Endothelial cell of umbilical vein (primary cell): ENCODE results near the gene CD58.

Experiments
- EZH2 ChIP-seq: IDR thresholded peaks from 2 replicates; pipeline ENCODE4 v1.6.1; 2012; ENCODE audit warnings: borderline replicate concordance, low read depth, mild to moderate bottlenecking, moderate library complexity, low read length, inconsistent platforms; ENCODE audit not compliant: severe bottlenecking
- FOS ChIP-seq: IDR thresholded peaks from 2 replicates; pipeline ENCODE4 v1.6.1; 2011; ENCODE audit warnings: mild to moderate bottlenecking, low read length, moderate library complexity, borderline replicate concordance; ENCODE audit not compliant: insufficient read depth
- MYC ChIP-seq: IDR thresholded peaks from one replicate; pipeline ENCODE4 v1.6.1; 2011; ENCODE audit warnings: mild to moderate bottlenecking, low read depth, low read length
- POLR2A ChIP-seq: IDR thresholded peaks from 2 replicates; pipeline ENCODE4 v1.6.1; 2012; ENCODE audit warnings: low read depth, mild to moderate bottlenecking, control low read depth, low read length
- POLR2AphosphoS5 ChIP-seq: IDR thresholded peaks from 2 replicates; pipeline ENCODE4 v1.6.1; 2012; ENCODE audit warnings: low read depth, mild to moderate bottlenecking, control low read depth, low read length, moderate library complexity; ENCODE audit not compliant: insufficient read depth
- TF ChIP-seq, protein P1 (sequence below), 2 donors: IDR thresholded peaks; 1 replicate in 1 of 2; 2 replicates in 1 of 2; pipeline ENCODE4 v1.5.1; 2011; ENCODE audit warnings: low read length in 2 of 2, mild to moderate bottlenecking in 2 of 2, moderate library complexity in 2 of 2, control low read depth in 1 of 2, inconsistent platforms in 1 of 2, low read depth in 1 of 2; ENCODE audit not compliant: insufficient read depth in 1 of 2; ENCODE audit errors: extremely low read depth in 1 of 2
- TF ChIP-seq, protein P2 (sequence below): IDR thresholded peaks from 2 replicates; pipeline ENCODE4 v1.6.1; 2011; ENCODE audit not compliant: insufficient read depth, insufficient read length

DNA sequence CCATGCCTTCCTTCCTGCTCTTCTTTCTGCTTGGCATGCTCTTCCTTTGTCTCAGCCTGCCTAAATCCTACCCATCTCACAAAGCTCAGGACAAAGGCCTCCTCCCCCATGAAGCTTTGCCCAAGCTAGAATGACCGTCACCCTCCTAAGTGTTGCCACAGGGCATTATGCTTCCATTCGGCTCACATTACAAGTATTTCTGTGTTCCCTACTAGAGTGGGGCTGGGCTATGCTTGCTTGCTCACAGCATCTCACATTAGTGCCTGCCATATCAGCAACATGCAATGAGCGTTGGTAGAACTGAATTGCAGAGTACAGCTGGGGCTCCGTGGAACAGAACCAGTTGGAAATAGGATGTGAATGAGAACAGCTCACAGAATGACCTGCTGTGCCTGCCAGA, 82.8 kb downstream of the CD58 start:
- TF ChIP-seq, protein P1, sequence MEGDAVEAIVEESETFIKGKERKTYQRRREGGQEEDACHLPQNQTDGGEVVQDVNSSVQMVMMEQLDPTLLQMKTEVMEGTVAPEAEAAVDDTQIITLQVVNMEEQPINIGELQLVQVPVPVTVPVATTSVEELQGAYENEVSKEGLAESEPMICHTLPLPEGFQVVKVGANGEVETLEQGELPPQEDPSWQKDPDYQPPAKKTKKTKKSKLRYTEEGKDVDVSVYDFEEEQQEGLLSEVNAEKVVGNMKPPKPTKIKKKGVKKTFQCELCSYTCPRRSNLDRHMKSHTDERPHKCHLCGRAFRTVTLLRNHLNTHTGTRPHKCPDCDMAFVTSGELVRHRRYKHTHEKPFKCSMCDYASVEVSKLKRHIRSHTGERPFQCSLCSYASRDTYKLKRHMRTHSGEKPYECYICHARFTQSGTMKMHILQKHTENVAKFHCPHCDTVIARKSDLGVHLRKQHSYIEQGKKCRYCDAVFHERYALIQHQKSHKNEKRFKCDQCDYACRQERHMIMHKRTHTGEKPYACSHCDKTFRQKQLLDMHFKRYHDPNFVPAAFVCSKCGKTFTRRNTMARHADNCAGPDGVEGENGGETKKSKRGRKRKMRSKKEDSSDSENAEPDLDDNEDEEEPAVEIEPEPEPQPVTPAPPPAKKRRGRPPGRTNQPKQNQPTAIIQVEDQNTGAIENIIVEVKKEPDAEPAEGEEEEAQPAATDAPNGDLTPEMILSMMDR (IDR thresholded peaks at IDR 0.05; ENCODE audit: extremely low read depth in 1 of 2, insufficient read depth in 1 of 2, low read depth in 1 of 2, low read length in 2 of 2) = no peak
- TF ChIP-seq EZH2 (no peak), POLR2A (no peak), POLR2AphosphoS5 (no peak), MYC (no peak), FOS (no peak)
- TF ChIP-seq, protein P2, sequence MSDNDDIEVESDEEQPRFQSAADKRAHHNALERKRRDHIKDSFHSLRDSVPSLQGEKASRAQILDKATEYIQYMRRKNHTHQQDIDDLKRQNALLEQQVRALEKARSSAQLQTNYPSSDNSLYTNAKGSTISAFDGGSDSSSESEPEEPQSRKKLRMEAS = no peak
